MM.1S (cell line): ENCODE measurements around the gene ADAMTS6.

Experiments
- CTCF ChIP-seq: fragments of 300-600 bp; sonication (generic); IDR thresholded peaks from 2 replicates; pipeline ENCODE4 v1.5.1; 2016; ENCODE audit warnings: antibody characterized with exemption, low read length, mixed read lengths
- EZH2 ChIP-seq: fragments of 300-600 bp; sonication (generic); optimal IDR thresholded peaks from 2 replicates; pipeline ENCODE3; 2017; ENCODE audit warnings: low read depth, mild to moderate bottlenecking, antibody characterized with exemption, low read length, mixed read lengths
- EZH2phosphoT487 ChIP-seq: fragments of 300-600 bp; sonication (generic); IDR thresholded peaks from 2 replicates; pipeline ENCODE4 v1.6.1; 2018; ENCODE audit warnings: antibody characterized with exemption, low read length

GRCh38 chr5:65366655-65367054, 115.1 kb downstream of the ADAMTS6 start:
- TF ChIP-seq CTCF (no peak), EZH2phosphoT487 (no peak), EZH2 (no peak)
